Thoracic aorta (tissue), 2 donors: ENCODE results near the gene MDGA2. TPM values are rescaled to one million over a fixed set of nuclear protein-coding genes. Genes with fewer than 3 reads are reported as not detected.

ENCODE experiments used
- ATAC-seq: fragments of 150-250 bp; one replicate; pipeline ENCODE4 v1.8.0; 2017; ENCODE audit warnings: low read depth; ENCODE audit not compliant: insufficient number of reproducible peaks, low FRiP score
- DNase-seq: peaks from one replicate; pipeline ENCODE4 v3.0.0-alpha.2; 2020; ENCODE audit warnings: low spot score
- H3K27ac ChIP-seq, 2 donors: fragments of 200-600 bp; sonication (generic); 1 replicate in 1 of 2; 2 replicates in 1 of 2; pipeline ENCODE4 v1.5.1; 2016; ENCODE audit warnings: mild to moderate bottlenecking in 2 of 2, moderate library complexity in 2 of 2
- H3K27me3 ChIP-seq: fragments of 200-600 bp; sonication (generic); replicated peaks from 2 replicates; pipeline ENCODE4 v1.6.0; 2016; ENCODE audit warnings: mild to moderate bottlenecking; ENCODE audit not compliant: insufficient read depth
- H3K36me3 ChIP-seq: fragments of 200-600 bp; sonication (generic); one replicate; pipeline ENCODE4 v1.5.1; 2016
- H3K4me1 ChIP-seq, 2 donors: fragments of 200-600 bp; sonication (generic); 1 replicate in 1 of 2; 2 replicates in 1 of 2; pipeline versions ENCODE4 v1.5.1 to v1.6.0; 2016; ENCODE audit warnings: low read depth in 2 of 2, mild to moderate bottlenecking in 1 of 2; ENCODE audit not compliant: control insufficient read depth in 1 of 2
- H3K4me3 ChIP-seq: fragments of 200-600 bp; sonication (generic); 2 replicates; pipeline ENCODE4 v1.5.1; 2016; ENCODE audit warnings: mild to moderate bottlenecking
- H3K9me3 ChIP-seq: fragments of 200-600 bp; sonication (generic); 2 replicates; pipeline ENCODE4 v1.5.1; 2016
- total RNA-seq, 2 donors: library from RNA; depleted of rRNA; stranded (reverse); fragments of >200 nt; gene quantifications; one replicate each; pipeline versions ENCODE4 v1.1.0 to v1.2.3, GENCODE V29; 2016
- TF ChIP-seq, protein P1 (sequence below): fragments of 200-600 bp; sonication (generic); IDR thresholded peaks from one replicate; pipeline ENCODE4 v1.5.1; 2019; ENCODE audit warnings: antibody characterized with exemption

The MDGA2 gene
- total RNA-seq, 2 donors from 2014 or later: not detected

- no peak for ATAC-seq
- no peaks in the 10 kb centered on the region for H3K4me1 ChIP-seq
- no peak overlapping the region for H3K27ac ChIP-seq
- H3K27me3 ChIP-seq: no peaks in the 10 kb centered on the region
- H3K36me3 ChIP-seq: no peaks in the 10 kb centered on the region
- no peak for DNase-seq
- TF ChIP-seq, protein P1, sequence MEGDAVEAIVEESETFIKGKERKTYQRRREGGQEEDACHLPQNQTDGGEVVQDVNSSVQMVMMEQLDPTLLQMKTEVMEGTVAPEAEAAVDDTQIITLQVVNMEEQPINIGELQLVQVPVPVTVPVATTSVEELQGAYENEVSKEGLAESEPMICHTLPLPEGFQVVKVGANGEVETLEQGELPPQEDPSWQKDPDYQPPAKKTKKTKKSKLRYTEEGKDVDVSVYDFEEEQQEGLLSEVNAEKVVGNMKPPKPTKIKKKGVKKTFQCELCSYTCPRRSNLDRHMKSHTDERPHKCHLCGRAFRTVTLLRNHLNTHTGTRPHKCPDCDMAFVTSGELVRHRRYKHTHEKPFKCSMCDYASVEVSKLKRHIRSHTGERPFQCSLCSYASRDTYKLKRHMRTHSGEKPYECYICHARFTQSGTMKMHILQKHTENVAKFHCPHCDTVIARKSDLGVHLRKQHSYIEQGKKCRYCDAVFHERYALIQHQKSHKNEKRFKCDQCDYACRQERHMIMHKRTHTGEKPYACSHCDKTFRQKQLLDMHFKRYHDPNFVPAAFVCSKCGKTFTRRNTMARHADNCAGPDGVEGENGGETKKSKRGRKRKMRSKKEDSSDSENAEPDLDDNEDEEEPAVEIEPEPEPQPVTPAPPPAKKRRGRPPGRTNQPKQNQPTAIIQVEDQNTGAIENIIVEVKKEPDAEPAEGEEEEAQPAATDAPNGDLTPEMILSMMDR: no peak
- no peak overlapping the region for H3K4me3 ChIP-seq
- H3K9me3 ChIP-seq: no peaks in the 10 kb centered on the region
These were observed 84.5 kb downstream of the MDGA2 start for GRCh38 chr14:47590767-47591495.

DNA sequence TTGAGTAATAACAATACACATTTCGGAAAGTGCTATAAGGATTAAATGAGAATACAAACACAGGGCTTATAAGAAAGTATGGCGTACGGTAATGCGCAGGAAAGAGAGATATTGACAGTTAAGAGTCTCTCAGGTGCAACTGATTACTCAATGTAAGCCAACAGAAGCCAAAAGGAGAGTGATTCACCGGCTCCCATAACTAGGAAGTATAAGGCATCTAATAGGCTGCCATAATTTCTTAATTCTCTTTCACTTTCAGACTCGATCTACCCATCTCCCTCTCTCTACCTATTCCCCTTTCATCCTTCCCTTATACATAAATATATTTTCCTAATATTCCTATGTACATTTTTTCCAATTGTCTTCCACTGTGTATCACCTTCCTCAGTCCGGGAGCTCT is 90.0 kb downstream of the MDGA2 start:
- DNase-seq (no peak), ATAC-seq (no peak)
- Histone ChIP-seq H3K36me3 (no peaks in the 10 kb centered on the region), H3K4me3 (no peak overlapping the region), H3K27me3 (no peaks in the 10 kb centered on the region), H3K4me1 (no peaks in the 10 kb centered on the region), H3K9me3 (no peaks in the 10 kb centered on the region), H3K27ac (no peak overlapping the region)
- TF ChIP-seq, protein P1: no peak

DNA sequence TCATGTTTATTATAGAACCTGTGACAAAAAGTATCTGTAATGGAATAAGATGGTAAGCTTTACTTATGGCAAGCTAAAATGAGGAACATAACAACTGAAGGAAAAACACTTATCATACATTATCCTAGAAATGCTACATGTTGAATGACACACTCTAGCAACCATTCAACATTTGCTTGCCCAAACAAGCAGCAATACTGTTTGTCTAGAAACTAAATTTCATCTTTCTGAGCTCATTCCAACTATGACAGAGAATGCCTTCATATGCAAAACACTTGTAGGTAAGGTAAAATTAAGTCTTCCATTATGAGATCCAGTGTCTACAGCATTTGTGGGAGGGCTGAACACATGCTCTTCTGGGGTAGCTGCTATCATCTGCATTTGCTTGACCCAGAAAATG is 108.1 kb downstream of the MDGA2 start:
- TF ChIP-seq, protein P1: no peak
- no peaks in the 10 kb centered on the region for H3K4me1 ChIP-seq
- no peaks in the 10 kb centered on the region for H3K36me3 ChIP-seq
- no peak overlapping the region for H3K4me3 ChIP-seq
- ATAC-seq (no peak), DNase-seq (no peak)
- H3K27me3 ChIP-seq: no peaks in the 10 kb centered on the region
- H3K27ac ChIP-seq: no peak overlapping the region
- H3K9me3 ChIP-seq: no peaks in the 10 kb centered on the region

DNA sequence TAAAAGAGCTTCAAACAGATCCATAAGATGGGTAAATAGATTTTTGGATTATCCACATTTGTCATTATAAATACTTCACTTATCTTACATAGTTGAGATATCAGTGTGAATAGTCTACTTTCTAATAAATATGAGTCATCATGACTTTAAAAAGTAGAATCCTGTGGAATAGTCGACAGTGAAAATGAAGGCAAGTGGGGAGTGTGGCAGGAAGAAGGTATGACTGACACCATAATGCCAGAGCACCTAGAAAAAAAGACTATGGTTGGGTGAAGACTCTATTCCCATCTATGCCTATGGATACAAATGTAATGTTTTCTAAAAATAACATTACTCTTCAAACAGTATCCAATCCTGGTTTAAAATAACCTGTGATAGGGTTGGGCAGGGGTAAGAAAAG is 117.5 kb downstream of the MDGA2 start:
- Histone ChIP-seq H3K27ac (no peak overlapping the region), H3K4me3 (no peak overlapping the region), H3K36me3 (no peaks in the 10 kb centered on the region), H3K4me1 (no peaks in the 10 kb centered on the region), H3K9me3 (no peaks in the 10 kb centered on the region), H3K27me3 (no peaks in the 10 kb centered on the region)
- no peak for DNase-seq
- TF ChIP-seq, protein P1: no peak
- ATAC-seq: no peak

GRCh38 chr14:47555333-47555732 is 120.1 kb downstream of the MDGA2 start:
- no peaks in the 10 kb centered on the region for H3K36me3 ChIP-seq
- no peak overlapping the region for H3K4me3 ChIP-seq
- no peaks in the 10 kb centered on the region for H3K4me1 ChIP-seq
- H3K9me3 ChIP-seq: no peaks in the 10 kb centered on the region
- H3K27ac ChIP-seq: no peak overlapping the region
- TF ChIP-seq, protein P1: no peak
- no peaks in the 10 kb centered on the region for H3K27me3 ChIP-seq
- DNase-seq (no peak), ATAC-seq (no peak)
